OCI-LY7 (cell line): Measurements from ENCODE around the gene ZNF214.

ENCODE experiments used
- EZH2phosphoT487 ChIP-seq: fragments of 200-600 bp; sonication (generic); IDR thresholded peaks from 2 replicates; pipeline ENCODE4 v1.6.1; 2018; ENCODE audit warnings: low read depth, borderline replicate concordance, mild to moderate bottlenecking, mixed run types, antibody characterized with exemption, low read length, moderate library complexity, mixed read lengths
- TF ChIP-seq, protein P1 (sequence below): fragments of 200-600 bp; sonication (generic); conservative IDR thresholded peaks from 2 replicates; pipeline ENCODE4 v1.5.1; 2014; ENCODE audit warnings: mild to moderate bottlenecking, antibody characterized with exemption, low read length, moderate library complexity, mixed read lengths

DNA sequence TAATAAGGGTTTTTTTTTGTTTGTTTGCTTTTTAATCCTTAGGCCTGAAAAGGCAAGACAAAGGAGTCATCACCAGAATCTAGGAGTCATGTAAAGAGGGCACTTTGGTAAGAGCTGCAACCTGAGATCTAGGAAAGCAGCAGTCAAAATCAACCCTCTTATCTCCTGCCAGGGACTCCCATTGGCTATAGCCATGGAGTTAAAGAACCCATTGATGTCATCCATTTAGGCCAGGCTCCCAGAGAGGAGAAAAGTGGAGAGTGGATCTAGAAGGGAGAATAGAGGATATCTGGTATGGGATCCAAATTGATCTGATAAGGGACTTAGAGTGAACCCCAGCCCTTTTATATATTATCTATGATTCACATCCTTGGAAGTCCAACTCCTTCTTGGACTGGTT, 58.0 kb downstream of the ZNF214 start:
- TF ChIP-seq, protein P1, sequence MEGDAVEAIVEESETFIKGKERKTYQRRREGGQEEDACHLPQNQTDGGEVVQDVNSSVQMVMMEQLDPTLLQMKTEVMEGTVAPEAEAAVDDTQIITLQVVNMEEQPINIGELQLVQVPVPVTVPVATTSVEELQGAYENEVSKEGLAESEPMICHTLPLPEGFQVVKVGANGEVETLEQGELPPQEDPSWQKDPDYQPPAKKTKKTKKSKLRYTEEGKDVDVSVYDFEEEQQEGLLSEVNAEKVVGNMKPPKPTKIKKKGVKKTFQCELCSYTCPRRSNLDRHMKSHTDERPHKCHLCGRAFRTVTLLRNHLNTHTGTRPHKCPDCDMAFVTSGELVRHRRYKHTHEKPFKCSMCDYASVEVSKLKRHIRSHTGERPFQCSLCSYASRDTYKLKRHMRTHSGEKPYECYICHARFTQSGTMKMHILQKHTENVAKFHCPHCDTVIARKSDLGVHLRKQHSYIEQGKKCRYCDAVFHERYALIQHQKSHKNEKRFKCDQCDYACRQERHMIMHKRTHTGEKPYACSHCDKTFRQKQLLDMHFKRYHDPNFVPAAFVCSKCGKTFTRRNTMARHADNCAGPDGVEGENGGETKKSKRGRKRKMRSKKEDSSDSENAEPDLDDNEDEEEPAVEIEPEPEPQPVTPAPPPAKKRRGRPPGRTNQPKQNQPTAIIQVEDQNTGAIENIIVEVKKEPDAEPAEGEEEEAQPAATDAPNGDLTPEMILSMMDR: no peak
- TF ChIP-seq EZH2phosphoT487: no peak
